Dedifferentiated amniotic fluid mesenchymal stem cell (primary cell): ENCODE data around the gene MICAL1.
"Not testable (repeated sequence)": the region's sequence is repeated elsewhere in the genome, so short reads cannot be mapped to it uniquely, and the experiment has no call there.

ENCODE experiments used
- DNase-seq: peaks from one replicate; pipeline ENCODE4 v3.0.0-alpha.2; 2016; ENCODE audit errors: extremely low spot score

MICAL1 gene

GRCh38 chr6:109475625-109476024 lies 20.1 kb upstream of the MICAL1 start:
- DNase-seq = no peak

- DNase-seq = no peak
Measured at GRCh38 chr6:109474995-109475394, 19.4 kb upstream of the MICAL1 start.

- no peak for DNase-seq
Measured at GRCh38 chr6:109473120-109473519, 17.5 kb upstream of the MICAL1 start.

GRCh38 chr6:109472132-109472995 lies 16.8 kb upstream of the MICAL1 start:
- no peak for DNase-seq

GRCh38 chr6:109471105-109471810 lies 15.7 kb upstream of the MICAL1 start:
- DNase-seq = no peak

- no peak for DNase-seq
Measured at GRCh38 chr6:109469591-109470189, 14.1 kb upstream of the MICAL1 start.

- DNase-seq = no peak
Measured at GRCh38 chr6:109467696-109468095, 12.1 kb upstream of the MICAL1 start.

- DNase-seq = no peak
Measured at GRCh38 chr6:109466212-109466923, 10.8 kb upstream of the MICAL1 start.

- DNase-seq = no peak
Measured at GRCh38 chr6:109465772-109466171, 10.2 kb upstream of the MICAL1 start.

GRCh38 chr6:109461733-109462526 lies 6.4 kb upstream of the MICAL1 start:
- DNase-seq = no peak

GRCh38 chr6:109461205-109461604 lies 5.6 kb upstream of the MICAL1 start:
- DNase-seq = not testable (repeated sequence)

- no peak for DNase-seq
Measured at GRCh38 chr6:109460161-109460829, 4.7 kb upstream of the MICAL1 start.

- no peak for DNase-seq
Measured at GRCh38 chr6:109458774-109459531, 3.4 kb upstream of the MICAL1 start.

GRCh38 chr6:109457562-109457996 lies 2.0 kb upstream of the MICAL1 start:
- DNase-seq = no peak

- no peak for DNase-seq
Measured at GRCh38 chr6:109456710-109457561, 1.4 kb upstream of the MICAL1 start.

- no peak for DNase-seq
Measured at GRCh38 chr6:109456111-109456583, 575 bp upstream of the MICAL1 start.

- no peak for DNase-seq
Measured at GRCh38 chr6:109454496-109455436, 806 bp downstream of the MICAL1 start.
